Epithelial cell of esophagus (primary cell): ENCODE data around the gene MOB2.

Source experiments
- DNase-seq: peaks from one replicate; pipeline ENCODE4 v3.0.0; 2010; ENCODE audit warnings: low read depth
- H3K4me3 ChIP-seq: 2 replicates; pipeline ENCODE4 v1.5.1; 2011; ENCODE audit warnings: mild to moderate bottlenecking, low read length, control low read depth
- CTCF ChIP-seq: IDR thresholded peaks from 2 replicates; pipeline ENCODE4 v1.5.1; 2011; ENCODE audit warnings: low read depth, mild to moderate bottlenecking, low read length, control low read depth, inconsistent platforms; ENCODE audit not compliant: insufficient read depth; ENCODE audit errors: missing control alignments

The MOB2 gene

GRCh38 chr11:1518301-1518700 is 31.7 kb upstream of the MOB2 start:
- no peak for TF ChIP-seq CTCF
- no peak for DNase-seq
- H3K4me3 ChIP-seq, result no peak overlapping the region

- no peak for DNase-seq
- no peak overlapping the region for H3K4me3 ChIP-seq
- TF ChIP-seq CTCF, result no peak
Measured at GRCh38 chr11:1517117-1518005, 30.8 kb upstream of the MOB2 start.

GRCh38 chr11:1516273-1517067 is 29.9 kb upstream of the MOB2 start:
- no peak for TF ChIP-seq CTCF
- no peak overlapping the region for H3K4me3 ChIP-seq
- DNase-seq, result peak; percentile 27

- peak; percentile 82 for TF ChIP-seq CTCF
- DNase-seq, result peak; percentile 59
- no peak overlapping the region for H3K4me3 ChIP-seq
Measured at GRCh38 chr11:1515082-1516060, 28.8 kb upstream of the MOB2 start.

GRCh38 chr11:1514336-1515061 is 27.9 kb upstream of the MOB2 start:
- no peak for DNase-seq
- no peak overlapping the region for H3K4me3 ChIP-seq
- no peak for TF ChIP-seq CTCF
